H9 (cell line): ENCODE results near the gene SEMA6A. TPM values are rescaled to one million over a fixed set of nuclear protein-coding genes. Genes with fewer than 3 reads are reported as not detected.

Experiments used
- DNase-seq: peaks from one replicate; pipeline ENCODE4 v3.0.0-alpha.2; 2017
- H2AFZ ChIP-seq: one replicate; pipeline ENCODE4 v1.6.1; 2013; ENCODE audit warnings: mild to moderate bottlenecking, low read length, control low read depth, moderate library complexity
- H2AK5ac ChIP-seq: 2 replicates; pipeline ENCODE4 v1.6.1; 2013; ENCODE audit warnings: low read length, control low read depth, mixed read lengths; ENCODE audit not compliant: insufficient read length
- H2BK120ac ChIP-seq: one replicate; pipeline ENCODE4 v1.6.1; 2013; ENCODE audit warnings: low read depth, mild to moderate bottlenecking, low read length, control low read depth, inconsistent platforms; ENCODE audit not compliant: poor library complexity, severe bottlenecking
- H2BK12ac ChIP-seq: 2 replicates; pipeline ENCODE4 v1.6.1; 2013; ENCODE audit warnings: low read length, control low read depth, mixed read lengths, low read depth; ENCODE audit not compliant: insufficient read length
- H2BK15ac ChIP-seq: 2 replicates; pipeline ENCODE4 v1.6.1; 2013; ENCODE audit warnings: low read depth, low read length, control low read depth
- H2BK20ac ChIP-seq: one replicate; pipeline ENCODE4 v1.6.1; 2013; ENCODE audit warnings: low read depth, mild to moderate bottlenecking, low read length, control low read depth, inconsistent platforms; ENCODE audit not compliant: poor library complexity, severe bottlenecking
- H2BK5ac ChIP-seq: 2 replicates; pipeline ENCODE4 v1.6.1; 2013; ENCODE audit warnings: low read length, control low read depth, mixed read lengths; ENCODE audit not compliant: insufficient read length
- H3K14ac ChIP-seq: 2 replicates; pipeline ENCODE4 v1.6.1; 2013; ENCODE audit warnings: low read length, control low read depth; ENCODE audit not compliant: insufficient read depth
- H3K18ac ChIP-seq: 2 replicates; pipeline ENCODE4 v1.6.1; 2013; ENCODE audit warnings: low read depth, mild to moderate bottlenecking, mixed read lengths, low read length, control low read depth; ENCODE audit not compliant: insufficient read length
- H3K23ac ChIP-seq: 2 replicates; pipeline ENCODE4 v1.6.1; 2013; ENCODE audit warnings: low read length, control low read depth, mixed read lengths, low read depth; ENCODE audit not compliant: insufficient read length
- H3K23me2 ChIP-seq: 2 replicates; pipeline ENCODE4 v1.6.1; 2013; ENCODE audit warnings: low read depth, mild to moderate bottlenecking, mixed read lengths, low read length, control low read depth; ENCODE audit not compliant: insufficient read length, poor library complexity, severe bottlenecking
- H3K27ac ChIP-seq: 2 replicates; pipeline ENCODE4 v1.5.1; 2013; ENCODE audit warnings: low read length, control low read depth, mixed read lengths, low read depth; ENCODE audit not compliant: insufficient read length
- H3K27me3 ChIP-seq: 2 replicates; pipeline ENCODE4 v1.6.1; 2013; ENCODE audit warnings: low read length, control low read depth, inconsistent platforms; ENCODE audit not compliant: insufficient read depth
- H3K4ac ChIP-seq: 2 replicates; pipeline ENCODE4 v1.6.1; 2013; ENCODE audit warnings: low read depth, mild to moderate bottlenecking, control low read depth, inconsistent platforms, low read length, moderate library complexity
- H3K4me1 ChIP-seq: 2 replicates; pipeline ENCODE4 v1.6.1; 2013; ENCODE audit warnings: low read length, control low read depth, inconsistent platforms; ENCODE audit not compliant: insufficient read depth
- H3K4me2 ChIP-seq: 2 replicates; pipeline ENCODE4 v1.6.1; 2013; ENCODE audit warnings: low read length, control low read depth, mixed read lengths; ENCODE audit not compliant: insufficient read length, insufficient read depth
- H3K56ac ChIP-seq: 2 replicates; pipeline ENCODE4 v1.6.1; 2013; ENCODE audit warnings: low read depth, mild to moderate bottlenecking, mixed read lengths, low read length, control low read depth; ENCODE audit not compliant: insufficient read length
- H3K79me1 ChIP-seq: 2 replicates; pipeline ENCODE4 v1.6.1; 2013; ENCODE audit warnings: low read depth, mild to moderate bottlenecking, moderate library complexity, low read length, control low read depth, inconsistent platforms; ENCODE audit not compliant: insufficient read depth, poor library complexity, severe bottlenecking
- H3K79me2 ChIP-seq: 2 replicates; pipeline ENCODE4 v1.6.1; 2013; ENCODE audit warnings: low read length, control low read depth, inconsistent platforms; ENCODE audit not compliant: insufficient read depth
- H3K9ac ChIP-seq: 2 replicates; pipeline ENCODE4 v1.6.1; 2013; ENCODE audit warnings: low read length, control low read depth, mixed read lengths; ENCODE audit not compliant: insufficient read length; ENCODE audit errors: extremely low read depth
- H3K9me3 ChIP-seq: one replicate; pipeline ENCODE4 v1.6.1; 2013; ENCODE audit warnings: low read depth, low read length, inconsistent platforms; ENCODE audit not compliant: control insufficient read depth
- H3T11ph ChIP-seq: one replicate; pipeline ENCODE4 v1.6.1; 2013; ENCODE audit warnings: mild to moderate bottlenecking, low read length, control low read depth, inconsistent platforms
- H4K20me1 ChIP-seq: one replicate; pipeline ENCODE4 v1.6.1; 2013; ENCODE audit not compliant: control insufficient read depth, insufficient read length, insufficient read depth
- H4K5ac ChIP-seq: 2 replicates; pipeline ENCODE4 v1.6.1; 2013; ENCODE audit warnings: low read depth, mild to moderate bottlenecking, mixed read lengths, low read length, control low read depth; ENCODE audit not compliant: insufficient read length
- H4K8ac ChIP-seq: replicated peaks from 2 replicates; pipeline ENCODE4 v1.6.1; 2013; ENCODE audit warnings: low read length, control low read depth, mixed read lengths, low read depth; ENCODE audit not compliant: insufficient read length
- H4K91ac ChIP-seq: 2 replicates; pipeline ENCODE4 v1.6.1; 2013; ENCODE audit warnings: low read depth, mild to moderate bottlenecking, moderate library complexity, mixed read lengths, low read length, control low read depth; ENCODE audit not compliant: insufficient read length
- H3K27ac Mint-ChIP-seq, 3 experiments: 2 replicates in 2 of 3; 3 replicates in 1 of 3; pipeline ENCODE4 v1.8.0; 2020 to 2021; ENCODE audit warnings: mixed read lengths in 3 of 3, mild to moderate bottlenecking in 1 of 3, moderate library complexity in 1 of 3
- H3K27me3 Mint-ChIP-seq: 2 replicates; pipeline ENCODE4 v1.8.0; 2021; ENCODE audit warnings: low read depth, mild to moderate bottlenecking, moderate library complexity, mixed read lengths
- H3K36me3 Mint-ChIP-seq, 3 experiments: 2 replicates in 2 of 3; 3 replicates in 1 of 3; pipeline ENCODE4 v1.8.0; 2020 to 2021; ENCODE audit warnings: low read depth in 3 of 3, mixed read lengths in 3 of 3; ENCODE audit not compliant: insufficient read depth in 1 of 3
- H3K4me1 Mint-ChIP-seq, 2 experiments: 2 replicates each; pipeline ENCODE4 v1.8.0; 2020; ENCODE audit warnings: mixed read lengths in 2 of 2
- H3K4me3 Mint-ChIP-seq, 2 experiments: 2 replicates in 1 of 2; 3 replicates in 1 of 2; pipeline ENCODE4 v1.8.0; 2020 to 2021; ENCODE audit warnings: mild to moderate bottlenecking in 2 of 2, mixed read lengths in 2 of 2, moderate library complexity in 1 of 2
- H3K9me3 Mint-ChIP-seq, 2 experiments: 2 replicates in 1 of 2; 3 replicates in 1 of 2; pipeline ENCODE4 v1.8.0; 2020; ENCODE audit warnings: mild to moderate bottlenecking in 2 of 2, mixed read lengths in 2 of 2, moderate library complexity in 1 of 2
- WGBS: extraction: QIAGEN DNeasy Blood & Tissue Kit; methylation state at CpG from one replicate; pipeline ENCODE4 v1.1.7; 2013; ENCODE audit warnings: missing lambda C conversion rate, low lambda C conversion rate, mixed read lengths; ENCODE audit not compliant: insufficient read length; ENCODE audit errors: extremely low coverage; 5-methylcytosine and 5-hydroxymethylcytosine counted together
- total RNA-seq: library from RNA; stranded (reverse); gene quantifications from 2 replicates; pipeline ENCODE4 v1.2.1, GENCODE V29; 2021
- TF ChIP-seq, protein P1 (sequence below): fragments of 200-600 bp; sonication (generic); conservative IDR thresholded peaks from 3 replicates; pipeline ENCODE4 v1.8.0; 2021; ENCODE audit warnings: antibody characterized with exemption, mild to moderate bottlenecking

SEMA6A gene
- total RNA-seq, 1 experiment from 2014 or later, result 354 TPM

DNA sequence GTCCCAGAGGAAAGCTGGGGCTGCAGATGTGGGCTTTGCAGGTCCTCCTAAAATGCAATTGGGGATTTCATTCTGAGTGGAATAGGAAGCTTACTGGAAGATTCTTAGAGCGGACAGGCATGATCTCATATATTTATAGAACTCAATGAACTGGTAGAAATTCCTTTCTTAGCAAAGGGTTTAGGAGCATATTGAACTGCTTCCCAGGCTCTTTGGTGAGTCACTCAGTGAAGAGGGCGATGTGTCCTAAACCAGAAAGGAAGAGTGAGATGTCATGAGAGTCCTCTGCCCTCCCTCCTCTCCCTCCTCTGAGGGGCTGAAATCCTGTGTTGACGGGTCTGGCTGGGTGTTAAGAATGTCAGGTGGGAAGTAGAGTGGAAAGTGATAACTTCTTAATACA is 26.3 kb upstream of the SEMA6A start:
- Mint-ChIP-seq H3K4me1 (peaks cover 6 to 11% of the 10 kb centered on the region in 2 experiments), H3K4me3 (no peak overlapping the region), H3K27me3 (no peaks in the 10 kb centered on the region), H3K27ac (no peak overlapping the region), H3K9me3 (no peaks in the 10 kb centered on the region), H3K36me3 (no peaks in the 10 kb centered on the region)
- no peak overlapping the region for H2BK20ac ChIP-seq
- no peak overlapping the region for H3K9ac ChIP-seq
- no peak overlapping the region for H4K5ac ChIP-seq
- H2AFZ ChIP-seq, result no peak overlapping the region
- TF ChIP-seq, protein P1, sequence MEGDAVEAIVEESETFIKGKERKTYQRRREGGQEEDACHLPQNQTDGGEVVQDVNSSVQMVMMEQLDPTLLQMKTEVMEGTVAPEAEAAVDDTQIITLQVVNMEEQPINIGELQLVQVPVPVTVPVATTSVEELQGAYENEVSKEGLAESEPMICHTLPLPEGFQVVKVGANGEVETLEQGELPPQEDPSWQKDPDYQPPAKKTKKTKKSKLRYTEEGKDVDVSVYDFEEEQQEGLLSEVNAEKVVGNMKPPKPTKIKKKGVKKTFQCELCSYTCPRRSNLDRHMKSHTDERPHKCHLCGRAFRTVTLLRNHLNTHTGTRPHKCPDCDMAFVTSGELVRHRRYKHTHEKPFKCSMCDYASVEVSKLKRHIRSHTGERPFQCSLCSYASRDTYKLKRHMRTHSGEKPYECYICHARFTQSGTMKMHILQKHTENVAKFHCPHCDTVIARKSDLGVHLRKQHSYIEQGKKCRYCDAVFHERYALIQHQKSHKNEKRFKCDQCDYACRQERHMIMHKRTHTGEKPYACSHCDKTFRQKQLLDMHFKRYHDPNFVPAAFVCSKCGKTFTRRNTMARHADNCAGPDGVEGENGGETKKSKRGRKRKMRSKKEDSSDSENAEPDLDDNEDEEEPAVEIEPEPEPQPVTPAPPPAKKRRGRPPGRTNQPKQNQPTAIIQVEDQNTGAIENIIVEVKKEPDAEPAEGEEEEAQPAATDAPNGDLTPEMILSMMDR, result no peak
- H3K4me2 ChIP-seq, result no peak overlapping the region
- H3K27ac ChIP-seq, result no peak overlapping the region
- H4K20me1 ChIP-seq, result no peaks in the 10 kb centered on the region
- H2BK5ac ChIP-seq, result no peak overlapping the region
- no peak overlapping the region for H2BK12ac ChIP-seq
- H3K23ac ChIP-seq, result no peak overlapping the region
- H3K56ac ChIP-seq, result no peak overlapping the region
- no peaks in the 10 kb centered on the region for H3K9me3 ChIP-seq
- H4K91ac ChIP-seq, result no peak overlapping the region
- H3K14ac ChIP-seq, result no peak overlapping the region
- H3K4me1 ChIP-seq, result no peaks in the 10 kb centered on the region
- H3K23me2 ChIP-seq, result no peaks in the 10 kb centered on the region
- H3T11ph ChIP-seq, result no peak overlapping the region
- no peak overlapping the region for H2BK120ac ChIP-seq
- no peak overlapping the region for H2AK5ac ChIP-seq
- no CpG with 5 or more reads among the region's 3 CpGs for WGBS
- no peak overlapping the region for H3K18ac ChIP-seq
- no peaks in the 10 kb centered on the region for H3K79me1 ChIP-seq
- H3K27me3 ChIP-seq, result no peaks in the 10 kb centered on the region; the same call in 1 of the 2 replicates
- H3K79me2 ChIP-seq, result no peaks in the 10 kb centered on the region
- H4K8ac ChIP-seq, result no peak overlapping the region
- DNase-seq, result no peak
- no peak overlapping the region for H3K4ac ChIP-seq
- H2BK15ac ChIP-seq, result no peak overlapping the region
